Measurements from ENCODE around the gene ZNF208. TPM values are rescaled to one million over a fixed set of nuclear protein-coding genes. Genes with fewer than 3 reads are reported as not detected.
A peak's percentile ranks its signal among the peaks of the same experiment; 100 is the strongest.

ZNF208 gene
- total and polyA plus RNA-seq, 2 of the 8 experiments (the other 6 are each of a cell fraction or from before 2014, with no cell fraction given), result not detected

- POLR2A ChIA-PET (ENCODE audit: partially characterized antibody), result no interaction called here
- H4K8ac ChIP-seq (ENCODE audit: extremely low read depth, insufficient read depth, low read length), result no peak overlapping the region
- H2AFZ ChIP-seq (ENCODE audit: low read length), result no peak overlapping the region
- no peak overlapping the region for H3K4ac ChIP-seq (replicated peaks; ENCODE audit: insufficient read length, low read depth, low read length)
- no peak overlapping the region for H3K4me2 ChIP-seq (ENCODE audit: insufficient read depth in 1 of 2, low read depth in 2 of 2, low read length in 2 of 2)
- H2BK5ac ChIP-seq (ENCODE audit: low read depth, low read length), result no peak overlapping the region
- H3K4me3 ChIP-seq (ENCODE audit: extremely low read depth in 1 of 4, insufficient read depth in 2 of 4, low read depth in 3 of 4, low read length in 4 of 4), result no peak overlapping the region
- CTCF ChIA-PET (ENCODE audit: partially characterized antibody), result no interaction called here
- no peaks in the 10 kb centered on the region for H4K20me1 ChIP-seq (replicated peaks in 1 of 2; ENCODE audit: control insufficient read depth in 1 of 2, insufficient read depth in 2 of 2, low read length in 2 of 2)
- H3K23me2 ChIP-seq (ENCODE audit: low read depth, low read length), result no peaks in the 10 kb centered on the region
- H3K27ac ChIP-seq (ENCODE audit: low read depth, low read length), result no peak overlapping the region
- no peak overlapping the region for H4K91ac ChIP-seq (replicated peaks; ENCODE audit: insufficient read length, low read length)
- DNase-seq (ENCODE audit: low read depth in 1 of 2, low spot score in 2 of 2), result no peak
- no peak overlapping the region for H2BK15ac ChIP-seq (ENCODE audit: low read length)
- no peak overlapping the region for H3K23ac ChIP-seq (ENCODE audit: insufficient read length)
- H2BK120ac ChIP-seq (replicated peaks; ENCODE audit: low read depth, low read length), result no peak overlapping the region
- H3K56ac ChIP-seq (replicated peaks; ENCODE audit: insufficient read length, low read depth, low read length), result no peak overlapping the region
- 34% methylated on average over 2 of the region's 2 CpGs; no CpG with 5 or more reads in 1 of the 2 experiments for WGBS, 2 experiments (ENCODE audit: extremely low coverage in 1 of 2, insufficient coverage in 1 of 2, insufficient read length in 1 of 2, insufficient replicate concordance in 2 of 2, low coverage in 1 of 2, low lambda C conversion rate in 2 of 2, missing lambda C conversion rate in 1 of 2)
- no peak overlapping the region for H3K14ac ChIP-seq (ENCODE audit: insufficient read length)
- TF ChIP-seq RAD21 (IDR thresholded peaks at IDR 0.05 in 1 of 2, conservative IDR thresholded peaks at IDR 0.05 in 1 of 2; ENCODE audit: low read depth in 2 of 2, low read length in 2 of 2) (peak; percentile 8 to 27; a peak in 1 of 4 replicates), BCL11A (IDR thresholded peaks at IDR 0.05; ENCODE audit: low read depth in 2 of 2, low read length in 2 of 2) (no peak), CTBP2 (IDR thresholded peaks at IDR 0.05; ENCODE audit: borderline replicate concordance, insufficient read depth, insufficient read length, low read length) (no peak), RXRA (IDR thresholded peaks at IDR 0.05; ENCODE audit: insufficient read depth, low read depth, low read length) (no peak), FOSL1 (IDR thresholded peaks at IDR 0.05; ENCODE audit: insufficient read depth, low read depth, low read length) (no peak), CTCF (IDR thresholded peaks at IDR 0.05; ENCODE audit: control extremely low read depth in 1 of 3, insufficient read depth in 1 of 3, low read depth in 1 of 3, low read length in 3 of 3) (peak in 1 of 3 experiments; percentile 16; a peak in 1 of 4 replicates)
- no peak overlapping the region for H2BK12ac ChIP-seq (ENCODE audit: low read depth, low read length)
- FAIRE-seq, result no peak
- no peaks in the 10 kb centered on the region for H3K4me1 ChIP-seq (replicated peaks in 1 of 4; ENCODE audit: control insufficient read depth in 3 of 4, insufficient read depth in 4 of 4, low read length in 3 of 4)
- H3K9ac ChIP-seq (replicated peaks in 1 of 4; ENCODE audit: extremely low read depth in 1 of 4, low read depth in 3 of 4, low read length in 3 of 4), result no peak overlapping the region
- H3K9me3 ChIP-seq (ENCODE audit: insufficient read depth in 2 of 2, low read depth in 1 of 2, low read length in 1 of 2), result peaks cover 70 to 90% of the 10 kb centered on the region in 2 experiments
- no peaks in the 10 kb centered on the region for H3K79me1 ChIP-seq (ENCODE audit: low read depth, low read length)
- H3K27me3 ChIP-seq (replicated peaks in 1 of 4; ENCODE audit: control insufficient read depth in 3 of 4, extremely low read depth in 1 of 4, insufficient read depth in 3 of 4, low read length in 3 of 4), result no peaks in the 10 kb centered on the region
- no peak overlapping the region for H4K5ac ChIP-seq (ENCODE audit: insufficient read length, low read depth, low read length)
- H3K18ac ChIP-seq (ENCODE audit: extremely low read depth, low read length), result no peak overlapping the region
- no peaks in the 10 kb centered on the region for H3K79me2 ChIP-seq (ENCODE audit: control insufficient read depth in 1 of 2, insufficient read depth in 2 of 2, low read length in 2 of 2)
- H2BK20ac ChIP-seq (ENCODE audit: low read length), result no peak overlapping the region
- H3K36me3 ChIP-seq (ENCODE audit: control insufficient read depth in 2 of 4, insufficient read depth in 4 of 4, low read length in 3 of 4), result no peaks in the 10 kb centered on the region; a peak in 1 of 8 replicates
- no peak overlapping the region for H2AK5ac ChIP-seq (ENCODE audit: low read depth, low read length)
Observed at GRCh38 chr19:21912654-21913053, 98.1 kb downstream of the ZNF208 start.

Data from H1 (cell line).